ENCODE measurements around the gene CADPS2. TPM values are rescaled to one million over a fixed set of nuclear protein-coding genes. Genes with fewer than 3 reads are reported as not detected.

Gene CADPS2
- total RNA-seq, 4 donors from 2014 or later: 8.7 to 27.9 (median 16.7) TPM

DNA sequence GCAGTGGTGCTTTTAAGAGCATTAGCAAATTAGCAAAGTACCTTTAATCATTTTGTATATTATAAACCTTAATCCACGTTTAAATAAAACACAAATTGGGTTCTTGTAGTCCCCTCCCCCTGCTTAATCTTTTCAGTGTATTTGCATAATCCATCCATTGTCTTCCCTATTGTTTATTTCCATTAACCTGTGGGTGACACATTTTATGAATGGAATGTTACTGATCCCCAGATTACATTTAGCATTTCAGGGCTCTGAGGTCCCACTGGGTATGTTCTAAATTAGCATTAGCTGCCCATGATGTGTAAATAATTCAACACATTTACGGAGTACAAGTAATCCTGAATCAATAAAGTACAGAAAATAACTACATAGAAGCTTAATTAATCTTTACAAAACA, 443.3 kb downstream of the CADPS2 start:
- TF ChIP-seq, protein P1, sequence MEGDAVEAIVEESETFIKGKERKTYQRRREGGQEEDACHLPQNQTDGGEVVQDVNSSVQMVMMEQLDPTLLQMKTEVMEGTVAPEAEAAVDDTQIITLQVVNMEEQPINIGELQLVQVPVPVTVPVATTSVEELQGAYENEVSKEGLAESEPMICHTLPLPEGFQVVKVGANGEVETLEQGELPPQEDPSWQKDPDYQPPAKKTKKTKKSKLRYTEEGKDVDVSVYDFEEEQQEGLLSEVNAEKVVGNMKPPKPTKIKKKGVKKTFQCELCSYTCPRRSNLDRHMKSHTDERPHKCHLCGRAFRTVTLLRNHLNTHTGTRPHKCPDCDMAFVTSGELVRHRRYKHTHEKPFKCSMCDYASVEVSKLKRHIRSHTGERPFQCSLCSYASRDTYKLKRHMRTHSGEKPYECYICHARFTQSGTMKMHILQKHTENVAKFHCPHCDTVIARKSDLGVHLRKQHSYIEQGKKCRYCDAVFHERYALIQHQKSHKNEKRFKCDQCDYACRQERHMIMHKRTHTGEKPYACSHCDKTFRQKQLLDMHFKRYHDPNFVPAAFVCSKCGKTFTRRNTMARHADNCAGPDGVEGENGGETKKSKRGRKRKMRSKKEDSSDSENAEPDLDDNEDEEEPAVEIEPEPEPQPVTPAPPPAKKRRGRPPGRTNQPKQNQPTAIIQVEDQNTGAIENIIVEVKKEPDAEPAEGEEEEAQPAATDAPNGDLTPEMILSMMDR (IDR thresholded peaks at IDR 0.05; ENCODE audit: low read depth): no peak

DNA sequence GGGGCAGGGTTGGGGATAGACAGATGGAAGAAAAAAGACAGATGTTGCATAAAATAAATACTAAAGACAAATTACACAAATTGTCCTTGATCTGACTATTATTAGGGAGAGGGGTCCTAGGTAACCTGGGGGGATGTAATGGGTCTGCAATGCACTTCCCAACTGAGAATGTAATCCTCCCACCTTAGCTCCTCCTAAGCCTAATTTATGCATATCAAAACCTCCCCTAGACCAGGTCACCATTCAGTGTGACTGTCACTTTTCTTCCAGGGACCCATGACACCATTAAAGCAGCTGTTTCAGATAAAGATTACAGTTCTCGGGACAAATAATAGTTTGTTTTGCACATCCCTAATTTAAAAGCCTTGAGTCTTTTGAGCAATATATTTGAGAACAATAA, 447.8 kb downstream of the CADPS2 start:
- TF ChIP-seq, protein P1 (IDR thresholded peaks at IDR 0.05; ENCODE audit: low read depth): no peak

DNA sequence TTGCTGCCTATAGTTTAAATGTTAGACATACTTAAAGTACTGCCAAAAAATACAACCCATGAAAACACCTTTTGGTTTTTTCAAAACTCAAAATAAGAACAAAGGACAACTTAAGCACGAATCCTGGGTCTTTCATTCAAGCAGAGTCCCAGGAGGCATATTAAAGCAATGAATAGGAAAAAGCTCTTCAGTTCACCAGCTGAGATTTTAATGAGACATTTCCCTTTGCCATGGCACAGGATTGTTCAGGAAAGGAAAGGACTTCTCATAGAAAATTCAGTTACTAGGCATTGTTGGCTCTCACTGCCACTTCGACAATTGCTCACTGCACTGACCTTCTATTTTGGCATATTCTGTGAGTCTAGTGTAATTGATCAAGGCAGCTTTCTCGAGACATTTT, 448.3 kb downstream of the CADPS2 start:
- TF ChIP-seq, protein P1 (IDR thresholded peaks at IDR 0.05; ENCODE audit: low read depth): no peak

DNA sequence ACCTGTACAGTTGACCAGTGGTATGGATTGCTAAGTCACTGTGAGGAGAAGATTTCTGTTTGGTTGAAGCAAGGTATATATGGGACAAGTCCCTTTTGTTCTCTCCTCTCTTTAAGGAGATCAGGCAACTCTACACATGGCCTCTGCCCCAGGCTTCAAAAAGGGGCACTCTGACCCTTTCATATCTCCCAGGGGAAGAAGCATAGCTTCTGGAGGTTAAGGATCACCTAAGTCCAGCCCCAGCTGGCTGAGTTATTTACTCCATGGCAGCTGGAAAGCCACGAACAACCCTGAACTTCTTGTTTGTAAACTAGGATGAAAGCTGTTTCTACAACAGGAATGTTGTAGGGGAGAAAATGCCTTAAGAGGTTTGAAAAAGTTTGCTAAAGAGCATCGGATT, 452.5 kb downstream of the CADPS2 start:
- TF ChIP-seq, protein P1 (IDR thresholded peaks at IDR 0.05; ENCODE audit: low read depth): no peak

DNA sequence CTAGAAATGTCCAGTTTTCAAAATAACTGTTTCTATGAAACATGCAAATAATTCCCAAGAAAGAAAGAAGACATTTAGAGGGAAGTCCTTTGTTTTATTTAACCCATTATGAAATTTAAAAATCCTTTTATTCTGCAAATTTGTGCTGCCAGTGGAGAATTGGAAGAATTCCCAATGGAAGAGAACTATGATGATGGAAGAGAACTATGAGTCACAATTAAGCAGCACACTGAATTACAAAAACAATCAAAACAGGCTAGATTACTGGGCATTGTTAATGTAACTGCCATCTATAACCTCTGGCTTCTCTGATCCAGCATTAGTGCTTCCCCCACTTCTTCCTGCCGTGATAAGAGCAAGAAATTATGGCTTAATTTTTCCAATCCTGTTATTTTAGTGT, 455.6 kb downstream of the CADPS2 start:
- TF ChIP-seq, protein P1 (IDR thresholded peaks at IDR 0.05; ENCODE audit: low read depth): no peak

DNA sequence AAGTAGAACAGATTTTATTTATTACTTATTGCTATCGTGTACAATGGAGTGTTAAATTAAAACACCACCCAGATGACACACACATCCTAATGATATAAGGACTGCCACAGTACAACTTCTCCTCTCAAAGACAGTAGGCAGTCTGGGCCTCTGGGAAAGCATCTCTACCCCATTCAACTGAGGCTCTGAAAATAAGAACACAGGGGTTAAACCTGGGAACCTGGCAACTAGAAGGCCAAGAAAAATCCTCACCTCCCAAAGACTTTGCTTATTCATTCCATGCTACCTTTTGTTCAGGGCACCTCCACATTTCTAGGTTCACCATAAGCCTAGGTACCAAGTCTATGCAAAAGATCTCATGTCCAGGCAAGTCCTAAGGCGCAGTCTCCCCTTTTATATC, 456.3 kb downstream of the CADPS2 start:
- TF ChIP-seq, protein P1 (IDR thresholded peaks at IDR 0.05; ENCODE audit: low read depth): no peak

DNA sequence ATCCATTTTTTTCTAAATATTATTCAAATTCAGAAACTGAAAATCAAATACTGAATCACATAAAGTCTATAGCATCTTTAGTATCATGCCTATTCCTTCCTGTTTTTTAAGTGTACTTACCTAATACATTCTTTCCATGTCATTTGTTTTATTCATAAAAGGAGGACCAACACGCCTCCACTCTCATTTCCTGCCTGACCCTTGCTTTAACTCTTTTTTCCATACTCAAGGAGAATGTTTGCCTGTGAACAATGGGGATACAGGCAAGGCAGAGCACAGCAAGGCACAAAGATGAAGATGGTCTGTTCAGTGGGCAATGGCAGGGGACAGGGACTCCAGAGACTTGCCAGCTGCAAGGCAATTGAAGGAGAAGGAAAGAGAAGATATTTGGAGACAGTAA, 460.5 kb downstream of the CADPS2 start:
- TF ChIP-seq, protein P1 (IDR thresholded peaks at IDR 0.05; ENCODE audit: low read depth): no peak

All from subcutaneous adipose tissue (tissue), 4 donors.